Upper lobe of right lung (tissue), 1 donor: Measurements from ENCODE around the gene LCN15. TPM values are rescaled to one million over a fixed set of nuclear protein-coding genes. Genes with fewer than 3 reads are reported as not detected.
A peak's percentile ranks its signal among the peaks of the same experiment; 100 is the strongest.

Experiments
- ATAC-seq: fragments of 200-7000 bp; cut with Tn5 transposase; one replicate; pipeline ENCODE4 v1.9.1; 2020; ENCODE audit warnings: mild to moderate bottlenecking, moderate library complexity
- DNase-seq: peaks from one replicate; pipeline ENCODE4 v3.0.0-alpha.2; 2020
- H3K27ac ChIP-seq: fragments of 200-600 bp; one replicate; pipeline ENCODE4 v1.8.0; 2022
- H3K27me3 ChIP-seq: fragments of 200-600 bp; one replicate; pipeline ENCODE4 v1.8.0; 2022; ENCODE audit warnings: mild to moderate bottlenecking
- H3K36me3 ChIP-seq: fragments of 200-600 bp; one replicate; pipeline ENCODE4 v1.8.0; 2022
- H3K4me1 ChIP-seq: fragments of 200-600 bp; one replicate; pipeline ENCODE4 v1.8.0; 2022
- H3K4me3 ChIP-seq: fragments of 200-600 bp; one replicate; pipeline ENCODE4 v1.8.0; 2022; ENCODE audit warnings: mild to moderate bottlenecking
- H3K9me3 ChIP-seq: fragments of 200-600 bp; one replicate; pipeline ENCODE4 v1.8.0; 2022
- intact Hi-C: fragments of 100-400 bp; cut with DNase I; formaldehyde crosslinking; loops from one replicate; pipeline ENCODE4 v1.11.0; 2022
- total RNA-seq: library from RNA; stranded (reverse); fragmentation: NEBNext Ultra II Directional; extraction: Animal tissue kit (Norgen Biotek cat#: 25700); gene quantifications from one replicate; pipeline ENCODE4 v1.2.1, GENCODE V29; 2021
- TF ChIP-seq, protein P1 (sequence below): fragments of 200-600 bp; IDR thresholded peaks from one replicate; pipeline ENCODE4 v1.8.0; 2022; ENCODE audit warnings: antibody characterized with exemption
- donor health status: DM: no; HTN: yes; CAD: no; lungs with severe emphysema.

The LCN15 gene
- total RNA-seq, 1 donor from 2014 or later: not detected

DNA sequence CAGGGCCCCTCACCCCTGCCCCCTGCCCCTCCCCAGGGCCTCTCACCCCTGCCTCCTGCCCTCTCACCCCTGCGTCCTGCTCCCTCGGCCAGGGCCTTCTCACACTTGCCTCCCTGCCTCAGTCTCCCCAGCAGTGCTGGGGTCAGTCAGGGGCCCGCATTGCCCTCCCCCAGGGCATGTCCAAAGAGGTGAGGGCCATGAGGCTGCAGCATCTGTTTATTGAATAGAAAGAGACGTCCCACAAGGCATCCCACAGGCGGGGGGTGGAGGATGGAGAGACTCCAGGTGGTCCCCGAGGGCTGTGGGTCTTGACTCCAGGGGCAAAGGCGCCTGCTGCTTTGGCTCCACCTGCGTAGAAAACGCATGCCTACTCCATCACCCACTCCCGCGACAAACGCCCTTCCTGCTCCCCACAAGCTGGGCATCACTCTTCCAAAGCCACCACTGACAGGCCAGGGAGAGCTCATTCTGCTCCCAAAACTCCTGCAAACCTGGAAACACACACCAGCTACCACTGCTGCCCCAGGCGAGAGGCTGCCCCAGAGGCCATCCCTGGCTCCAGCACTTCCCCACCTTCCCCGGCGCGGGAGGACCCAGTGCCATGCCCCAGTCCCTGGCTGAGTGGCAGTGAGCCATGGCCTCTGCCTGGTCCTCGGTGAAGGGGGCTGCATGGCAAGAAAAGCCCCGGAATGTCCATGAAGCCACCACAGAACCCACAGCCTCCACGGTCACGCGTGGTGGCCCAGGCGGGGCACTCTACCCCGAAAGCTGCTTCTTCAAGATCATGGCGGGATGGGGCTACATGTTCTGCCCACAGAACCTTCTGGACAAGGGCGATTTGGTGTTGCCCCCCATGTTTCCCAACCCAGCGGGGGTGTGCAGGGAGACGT lies 4.6 kb downstream of the LCN15 start:
- no peaks in the 10 kb centered on the region for H3K4me1 ChIP-seq
- TF ChIP-seq, protein P1, sequence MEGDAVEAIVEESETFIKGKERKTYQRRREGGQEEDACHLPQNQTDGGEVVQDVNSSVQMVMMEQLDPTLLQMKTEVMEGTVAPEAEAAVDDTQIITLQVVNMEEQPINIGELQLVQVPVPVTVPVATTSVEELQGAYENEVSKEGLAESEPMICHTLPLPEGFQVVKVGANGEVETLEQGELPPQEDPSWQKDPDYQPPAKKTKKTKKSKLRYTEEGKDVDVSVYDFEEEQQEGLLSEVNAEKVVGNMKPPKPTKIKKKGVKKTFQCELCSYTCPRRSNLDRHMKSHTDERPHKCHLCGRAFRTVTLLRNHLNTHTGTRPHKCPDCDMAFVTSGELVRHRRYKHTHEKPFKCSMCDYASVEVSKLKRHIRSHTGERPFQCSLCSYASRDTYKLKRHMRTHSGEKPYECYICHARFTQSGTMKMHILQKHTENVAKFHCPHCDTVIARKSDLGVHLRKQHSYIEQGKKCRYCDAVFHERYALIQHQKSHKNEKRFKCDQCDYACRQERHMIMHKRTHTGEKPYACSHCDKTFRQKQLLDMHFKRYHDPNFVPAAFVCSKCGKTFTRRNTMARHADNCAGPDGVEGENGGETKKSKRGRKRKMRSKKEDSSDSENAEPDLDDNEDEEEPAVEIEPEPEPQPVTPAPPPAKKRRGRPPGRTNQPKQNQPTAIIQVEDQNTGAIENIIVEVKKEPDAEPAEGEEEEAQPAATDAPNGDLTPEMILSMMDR: no peak
- no peak overlapping the region for H3K4me3 ChIP-seq
- DNase-seq: peak; percentile 57
- no peak overlapping the region for H3K27ac ChIP-seq
- H3K27me3 ChIP-seq: no peaks in the 10 kb centered on the region
- no peaks in the 10 kb centered on the region for H3K36me3 ChIP-seq
- no peak for ATAC-seq
- no peaks in the 10 kb centered on the region for H3K9me3 ChIP-seq
- intact Hi-C loops: no loop called here

DNA sequence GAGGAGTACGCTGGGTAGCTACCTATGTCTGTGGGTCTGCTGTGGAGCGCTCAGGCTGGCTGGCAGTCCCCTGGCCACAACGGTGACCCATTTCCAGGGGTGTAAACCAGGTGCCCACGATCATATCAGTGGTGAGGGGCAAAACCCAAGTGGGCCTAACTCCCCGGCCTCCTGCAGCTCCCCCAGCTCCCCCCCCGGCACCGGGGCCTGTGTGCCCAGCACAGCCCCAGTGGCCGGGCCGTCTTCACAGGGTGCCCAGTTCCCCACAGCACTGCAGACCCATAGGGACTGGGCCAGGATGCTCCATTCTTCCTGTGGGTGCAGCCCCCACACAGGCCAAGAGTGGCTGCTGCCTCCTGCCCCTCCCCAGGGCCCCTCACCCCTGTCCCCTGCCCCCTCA lies 5.3 kb downstream of the LCN15 start:
- Histone ChIP-seq H3K27me3 (no peaks in the 10 kb centered on the region), H3K9me3 (no peaks in the 10 kb centered on the region), H3K4me3 (no peak overlapping the region), H3K36me3 (no peaks in the 10 kb centered on the region), H3K27ac (no peak overlapping the region), H3K4me1 (no peaks in the 10 kb centered on the region)
- intact Hi-C loops: no loop called here
- DNase-seq (no peak), ATAC-seq (no peak)
- TF ChIP-seq, protein P1: no peak

DNA sequence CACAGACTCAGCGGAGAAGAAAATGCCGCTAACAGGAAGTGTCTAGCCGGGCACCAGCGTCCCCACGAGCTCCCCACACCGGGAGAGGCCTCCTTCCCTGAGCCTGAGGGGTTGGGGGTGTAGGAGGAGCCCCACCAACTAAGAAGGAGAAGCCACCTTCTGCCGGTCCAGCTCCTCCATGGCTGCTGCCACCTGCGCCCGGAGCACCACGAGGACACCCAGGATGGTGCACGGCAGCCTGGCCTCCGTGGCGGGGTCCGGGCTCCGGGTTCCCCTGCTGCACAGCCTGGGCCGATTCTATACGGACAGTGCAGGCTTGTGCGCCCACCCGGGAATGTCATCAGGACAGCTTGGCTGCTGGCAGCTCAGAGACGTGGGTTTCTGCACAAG lies 6.6 kb downstream of the LCN15 start:
- H3K27ac ChIP-seq: no peak overlapping the region
- intact Hi-C loops: no loop called here
- H3K9me3 ChIP-seq: no peaks in the 10 kb centered on the region
- no peak for ATAC-seq
- H3K4me3 ChIP-seq: no peak overlapping the region
- no peaks in the 10 kb centered on the region for H3K27me3 ChIP-seq
- peak; percentile 62 for DNase-seq
- no peaks in the 10 kb centered on the region for H3K4me1 ChIP-seq
- TF ChIP-seq, protein P1: no peak
- no peaks in the 10 kb centered on the region for H3K36me3 ChIP-seq

DNA sequence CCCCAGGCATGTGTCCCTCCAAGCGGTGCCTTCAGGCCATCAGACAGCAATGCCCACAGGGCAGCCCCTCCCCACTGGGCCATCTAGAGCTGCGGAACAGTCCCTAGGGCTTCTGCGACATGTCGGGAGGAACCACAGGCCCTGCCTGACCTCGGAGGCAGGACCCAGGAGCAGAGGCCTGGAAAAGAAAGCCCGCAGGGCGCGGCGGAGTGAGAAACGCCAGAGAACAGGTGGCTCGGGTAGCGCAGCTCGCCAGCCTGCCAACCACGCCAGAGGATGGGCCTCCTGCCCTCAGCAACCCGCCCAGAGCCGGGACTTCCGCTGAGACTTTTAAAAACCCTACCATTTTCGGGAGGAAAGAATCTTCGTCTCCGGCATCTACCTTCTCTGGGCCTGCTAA lies 7.0 kb downstream of the LCN15 start:
- no peaks in the 10 kb centered on the region for H3K4me1 ChIP-seq
- H3K9me3 ChIP-seq: no peaks in the 10 kb centered on the region
- no peak for ATAC-seq
- TF ChIP-seq, protein P1: no peak
- intact Hi-C loops: no loop called here
- H3K4me3 ChIP-seq: no peak overlapping the region
- H3K27ac ChIP-seq: no peak overlapping the region
- no peaks in the 10 kb centered on the region for H3K27me3 ChIP-seq
- no peaks in the 10 kb centered on the region for H3K36me3 ChIP-seq
- no peak for DNase-seq

DNA sequence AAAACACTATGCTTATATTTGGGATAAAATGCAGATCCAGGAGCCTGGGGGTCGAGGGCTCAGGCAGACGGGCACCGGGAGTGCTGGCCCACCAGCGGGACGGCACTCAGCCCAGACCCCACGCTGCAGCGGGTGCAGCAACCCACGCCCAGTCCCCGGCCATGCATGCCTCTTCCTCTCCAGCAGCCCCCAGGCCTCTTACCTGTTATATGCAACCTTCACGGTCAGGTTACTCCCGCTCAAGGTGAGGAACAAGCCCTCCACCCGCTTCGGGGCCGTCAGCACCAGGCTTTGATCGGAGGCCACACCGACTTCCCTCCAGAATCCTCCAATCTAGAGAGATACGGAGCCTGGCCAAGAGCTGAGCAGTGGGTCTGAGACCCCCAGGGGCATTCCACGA lies 7.5 kb downstream of the LCN15 start:
- no peak for DNase-seq
- no peak for ATAC-seq
- Histone ChIP-seq H3K4me3 (no peak overlapping the region), H3K4me1 (no peaks in the 10 kb centered on the region), H3K9me3 (no peaks in the 10 kb centered on the region), H3K36me3 (no peaks in the 10 kb centered on the region), H3K27me3 (no peaks in the 10 kb centered on the region), H3K27ac (no peak overlapping the region)
- intact Hi-C loops: no loop called here
- TF ChIP-seq, protein P1: no peak
